Right lobe of liver (tissue), 6 donors: ENCODE results near the gene CYP39A1. TPM values are rescaled to one million over a fixed set of nuclear protein-coding genes. Genes with fewer than 3 reads are reported as not detected.

Experiments
- ATAC-seq, 4 donors: fragments of 200-7000 bp; cut with Tn5 transposase; one replicate each; pipeline ENCODE4 v1.9.1; 2020; ENCODE audit warnings: mild to moderate bottlenecking in 4 of 4, moderate library complexity in 4 of 4
- DNase-seq, 3 donors: peaks; one replicate each; pipeline ENCODE4 v3.0.0-alpha.2; 2020
- H3K27ac ChIP-seq, 3 donors: fragments of 200-600 bp; one replicate each; pipeline ENCODE4 v1.8.0; 2022
- H3K27me3 ChIP-seq, 2 donors: fragments of 200-600 bp; one replicate each; pipeline ENCODE4 v1.8.0; 2022
- H3K36me3 ChIP-seq, 4 donors: fragments of 200-600 bp; sonication (generic) in 1 of 4; one replicate each; pipeline versions ENCODE4 v1.5.1 to v1.8.0; 2017 to 2022; ENCODE audit warnings: control low read depth in 1 of 4
- H3K4me1 ChIP-seq, 4 donors: fragments of 200-600 bp; sonication (generic) in 1 of 4; one replicate each; pipeline versions ENCODE4 v1.5.1 to v1.8.0; 2017 to 2022; ENCODE audit warnings: control low read depth in 1 of 4
- H3K4me3 ChIP-seq, 3 donors: fragments of 200-600 bp; one replicate each; pipeline ENCODE4 v1.8.0; 2022
- H3K9me3 ChIP-seq, 4 donors: fragments of 200-600 bp; sonication (generic) in 1 of 4; one replicate each; pipeline versions ENCODE4 v1.5.1 to v1.8.0; 2017 to 2022; ENCODE audit warnings: control low read depth in 1 of 4
- CTCF ChIP-seq, 4 donors: fragments of 200-600 bp in 3 of 4; fragments of 450-650 bp in 1 of 4; IDR thresholded peaks; one replicate each; pipeline versions ENCODE4 v1.5.1 to v1.8.0; 2016 to 2022; ENCODE audit warnings: antibody characterized with exemption in 4 of 4, mild to moderate bottlenecking in 2 of 4
- POLR2A ChIP-seq: fragments of 450-650 bp; IDR thresholded peaks from one replicate; pipeline ENCODE4 v1.6.1; 2017; ENCODE audit warnings: antibody characterized with exemption, mild to moderate bottlenecking
- WGBS: methylation state at CpG from one replicate; pipeline ENCODE4 v1.1.6; 2018; ENCODE audit warnings: low coverage, low lambda C conversion rate; ENCODE audit not compliant: insufficient coverage; ENCODE audit errors: missing lambda C conversion rate; 5-methylcytosine and 5-hydroxymethylcytosine counted together
- intact Hi-C, 2 donors: fragments of 100-400 bp; cut with DNase I; formaldehyde crosslinking; loops; one replicate each; pipeline versions ENCODE4 v1.11.2 to v1.14.1; 2022
- total RNA-seq, 6 experiments: library from RNA; depleted of rRNA in 2 of 6; stranded (reverse); fragments of >200 nt in 2 of 6; fragmentation: NEBNext Ultra II Directional in 3 of 6; extraction: Animal tissue kit (Norgen Biotek cat#: 25700) in 3 of 6; gene quantifications; one replicate each; pipeline versions ENCODE4 v1.1.0 to v1.2.4, GENCODE V29; 2016 to 2023
- donor health status: DM: no; HTN: yes; CAD: no.
- donor health status: DM: no; HTN: no; CAD: no.
- donor health status: DM: no; HTN: no; CAD: no.
- donor health status: DM: no; HTN: yes; CAD: no.
- donor health status: DM: no; HTN: yes; CAD: no.

The CYP39A1 gene
- total RNA-seq, 6 experiments from 2014 or later: 21.2 to 59.7 (median 37.2) TPM

- ATAC-seq (no peak), DNase-seq (no peak)
- no peaks in the 10 kb centered on the region for H3K36me3 ChIP-seq
- no peak overlapping the region for H3K4me3 ChIP-seq
- intact Hi-C loops: loop anchor here (10.0 kb wide), 1 partner anchor 214 kb away; no protein-coding TSS in a partner anchor
- TF ChIP-seq CTCF (IDR thresholded peaks at IDR 0.05) (no peak), POLR2A (no peak)
- no peaks in the 10 kb centered on the region for H3K9me3 ChIP-seq
- peaks cover 0 to 5% (median 0%) of the 10 kb centered on the region in 4 donors for H3K4me1 ChIP-seq
- 58% methylated on average over 3 of the region's 3 CpGs for WGBS
- no peak overlapping the region for H3K27ac ChIP-seq
- no peaks in the 10 kb centered on the region for H3K27me3 ChIP-seq
Measured at GRCh38 chr6:46628976-46629375, 23.6 kb downstream of the CYP39A1 start.

DNA sequence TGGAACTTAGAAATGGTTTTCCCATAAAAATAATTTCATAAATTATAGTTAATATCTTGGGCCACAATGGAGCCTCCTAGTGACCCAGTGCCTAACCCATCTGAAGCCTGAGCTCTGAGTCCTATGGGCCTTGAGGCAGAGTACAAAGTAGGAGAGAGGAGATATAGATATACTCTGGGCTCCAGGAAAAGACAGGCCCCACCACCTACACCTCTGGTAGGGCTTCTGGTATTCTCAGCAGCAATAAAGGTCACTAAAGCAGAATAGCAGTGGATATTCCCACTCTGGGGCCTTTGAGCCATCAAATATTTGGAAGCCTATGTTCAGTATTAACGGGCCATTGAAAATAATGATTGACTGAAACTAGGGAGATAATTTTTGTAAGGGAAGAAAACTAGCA, 24.1 kb downstream of the CYP39A1 start:
- no peaks in the 10 kb centered on the region for H3K27me3 ChIP-seq
- ATAC-seq (peak in 1 of 4 donors; percentile 11), DNase-seq (no peak)
- TF ChIP-seq POLR2A (no peak), CTCF (IDR thresholded peaks at IDR 0.05) (no peak)
- H3K4me3 ChIP-seq: no peak overlapping the region
- intact Hi-C loops: loop anchor here (10.0 kb wide), 1 partner anchor 214 kb away; no protein-coding TSS in a partner anchor
- no peak overlapping the region for H3K27ac ChIP-seq
- peaks cover 0 to 5% (median 0%) of the 10 kb centered on the region in 4 donors for H3K4me1 ChIP-seq
- H3K9me3 ChIP-seq: no peaks in the 10 kb centered on the region
- H3K36me3 ChIP-seq: no peaks in the 10 kb centered on the region
- WGBS: 67% methylated on average over 1 of the region's 1 CpG

DNA sequence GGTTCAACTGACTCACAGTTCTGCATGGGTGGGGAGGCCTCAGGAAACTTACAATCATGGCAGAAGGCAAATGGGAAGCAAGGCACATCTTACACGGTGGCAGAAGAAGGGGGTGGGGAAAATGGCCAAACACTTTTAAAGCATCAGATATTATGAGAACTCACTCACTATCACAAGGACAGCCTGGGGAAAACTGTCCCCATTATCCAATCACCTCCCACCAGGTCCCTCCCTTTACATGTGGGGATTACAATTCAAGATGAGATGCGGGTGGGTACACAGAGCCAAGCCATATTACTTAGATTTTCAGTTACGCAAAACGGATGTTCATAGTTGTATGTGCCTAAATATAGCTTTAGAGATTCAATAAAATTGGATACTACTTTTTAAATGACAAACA, 25.6 kb downstream of the CYP39A1 start:
- DNase-seq (no peak), ATAC-seq (no peak)
- no peaks in the 10 kb centered on the region for H3K9me3 ChIP-seq
- intact Hi-C loops: loop anchor here (10.0 kb wide), 1 partner anchor 212 kb away; no protein-coding TSS in a partner anchor
- H3K4me1 ChIP-seq: no peaks in the 10 kb centered on the region
- H3K36me3 ChIP-seq: no peaks in the 10 kb centered on the region
- H3K27me3 ChIP-seq: no peaks in the 10 kb centered on the region
- no peak overlapping the region for H3K27ac ChIP-seq
- no peak for TF ChIP-seq CTCF (IDR thresholded peaks at IDR 0.05)
- TF ChIP-seq POLR2A: no peak
- H3K4me3 ChIP-seq: no peak overlapping the region
- WGBS: 86% methylated on average over 4 of the region's 4 CpGs

GRCh38 chr6:46626228-46626909, 26.2 kb downstream of the CYP39A1 start:
- Histone ChIP-seq H3K27ac (no peak overlapping the region), H3K9me3 (no peaks in the 10 kb centered on the region), H3K27me3 (no peaks in the 10 kb centered on the region), H3K4me3 (no peak overlapping the region), H3K36me3 (no peaks in the 10 kb centered on the region), H3K4me1 (no peaks in the 10 kb centered on the region)
- TF ChIP-seq CTCF (IDR thresholded peaks at IDR 0.05) (peak; percentile 65 to 71 (median 67)), POLR2A (no peak)
- DNase-seq (no peak), ATAC-seq (peak; percentile 70 to 80 (median 75))
- WGBS: 10% methylated on average over 3 of the region's 3 CpGs
- intact Hi-C loops: loop anchor here (10.0 kb wide), 1 partner anchor 212 kb away; no protein-coding TSS in a partner anchor
